Measurements from ENCODE around the gene RHD. TPM values are rescaled to one million over a fixed set of nuclear protein-coding genes. Genes with fewer than 3 reads are reported as not detected.
"Not testable (repeated sequence)": the region's sequence is repeated elsewhere in the genome, so short reads cannot be mapped to it uniquely, and the experiment has no call there.

Gene RHD
- total RNA-seq, 2 experiments from 2014 or later, result not detected

DNA sequence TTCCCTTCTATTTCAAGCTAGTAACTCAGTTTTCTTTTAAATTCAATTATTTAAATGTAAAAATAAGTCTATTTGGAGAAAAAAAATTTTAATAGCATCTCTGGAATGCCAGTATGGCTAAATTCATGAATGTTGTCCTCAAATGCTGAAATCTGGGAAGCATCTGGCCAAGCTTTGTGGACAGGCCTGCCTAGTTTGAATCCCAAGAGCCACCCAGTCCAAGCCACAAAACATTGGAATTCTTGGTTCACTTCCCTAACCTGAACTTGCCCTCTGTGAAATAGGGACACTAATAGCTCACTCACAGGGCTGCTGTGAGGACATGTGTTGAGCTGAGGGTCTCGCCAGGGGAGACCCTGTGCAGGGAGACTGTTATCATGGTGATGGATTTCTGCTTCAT, 37.2 kb downstream of the RHD start:
- intact Hi-C loops (cut with DNase I, micrococcal nuclease); H3K4me1 Mint-ChIP-seq (ENCODE audit: low read depth); H3K27me3 Mint-ChIP-seq; ATAC-seq (ENCODE audit: poor library complexity); H3K27ac Mint-ChIP-seq; H3K36me3 ChIP-seq (ENCODE audit: insufficient read depth, low read length); H3K27ac ChIP-seq (ENCODE audit: low read depth in 1 of 2, low read length in 2 of 2); H3K4me3 Mint-ChIP-seq; H3K27me3 ChIP-seq (ENCODE audit: control insufficient read depth in 1 of 2, insufficient read depth in 2 of 2, low read length in 2 of 2); H3K9me3 ChIP-seq (ENCODE audit: control insufficient read depth in 1 of 2, insufficient read depth in 1 of 2, low read length in 2 of 2); H3K4me3 ChIP-seq (ENCODE audit: low read length); CTCF ChIA-PET; H3K9me3 Mint-ChIP-seq; POLR2A ChIA-PET; H3K4me1 ChIP-seq (ENCODE audit: insufficient read depth, low read length); DNase-seq: not testable (repeated sequence)
- H3K36me3 Mint-ChIP-seq (ENCODE audit: low read depth), result peaks cover 35% of the 10 kb centered on the region

- DNase-seq; POLR2A ChIA-PET; H3K27ac ChIP-seq (ENCODE audit: low read depth in 1 of 2, low read length in 2 of 2); H3K9me3 ChIP-seq (ENCODE audit: control insufficient read depth in 1 of 2, insufficient read depth in 1 of 2, low read length in 2 of 2); H3K4me1 Mint-ChIP-seq (ENCODE audit: low read depth); H3K9me3 Mint-ChIP-seq; CTCF ChIA-PET; H3K27me3 ChIP-seq (ENCODE audit: control insufficient read depth in 1 of 2, insufficient read depth in 2 of 2, low read length in 2 of 2); H3K4me1 ChIP-seq (ENCODE audit: insufficient read depth, low read length); H3K27ac Mint-ChIP-seq; ATAC-seq (ENCODE audit: poor library complexity); H3K36me3 ChIP-seq (ENCODE audit: insufficient read depth, low read length); H3K4me3 ChIP-seq (ENCODE audit: low read length); H3K4me3 Mint-ChIP-seq; H3K27me3 Mint-ChIP-seq: not testable (repeated sequence)
- intact Hi-C loops (cut with DNase I, micrococcal nuclease), result loop anchor here in 1 of 2 experiments (5.0 to 10.0 kb wide), 2 partner anchors 79 to 172 kb away; no protein-coding TSS in a partner anchor
- H3K36me3 Mint-ChIP-seq (ENCODE audit: low read depth), result peaks cover 42% of the 10 kb centered on the region
These were observed 40.6 kb downstream of the RHD start for GRCh38 chr1:25312806-25313470.

DNA sequence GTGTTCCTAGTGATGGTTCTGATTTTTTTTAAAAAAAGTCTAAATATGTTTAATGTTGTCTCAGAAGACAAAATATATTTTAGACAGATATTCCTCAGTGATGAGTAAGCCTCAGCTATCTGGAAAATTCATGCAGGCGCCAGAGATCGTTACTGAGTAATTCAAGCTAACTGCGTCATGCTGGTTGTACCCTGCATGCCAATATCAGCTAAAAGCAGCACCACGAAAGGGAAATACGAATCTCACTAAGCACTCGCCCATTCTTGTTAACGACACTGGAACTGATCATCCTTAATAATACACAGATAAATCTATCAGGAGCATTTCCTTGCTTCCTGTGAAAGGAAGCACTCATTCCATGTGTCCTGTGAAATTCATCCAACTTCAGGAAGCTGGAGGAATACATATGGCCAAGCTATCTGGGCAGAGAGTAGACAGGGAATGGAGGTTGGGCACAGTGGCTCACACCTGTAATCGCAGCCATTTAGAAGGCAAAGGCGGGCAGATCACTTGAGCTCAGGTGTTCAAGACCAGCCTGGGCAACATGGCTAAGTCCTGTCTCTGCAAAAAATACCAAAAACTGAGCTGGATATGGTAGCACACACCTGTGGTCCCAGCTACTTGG, 48.1 kb downstream of the RHD start:
- CTCF ChIA-PET; H3K27ac Mint-ChIP-seq; H3K27me3 Mint-ChIP-seq; H3K4me3 ChIP-seq (ENCODE audit: low read length); H3K9me3 ChIP-seq (ENCODE audit: control insufficient read depth in 1 of 2, insufficient read depth in 1 of 2, low read length in 2 of 2); H3K9me3 Mint-ChIP-seq; ATAC-seq (ENCODE audit: poor library complexity); H3K27me3 ChIP-seq (ENCODE audit: control insufficient read depth in 1 of 2, insufficient read depth in 2 of 2, low read length in 2 of 2); POLR2A ChIA-PET; H3K27ac ChIP-seq (ENCODE audit: low read depth in 1 of 2, low read length in 2 of 2); intact Hi-C loops (cut with DNase I, micrococcal nuclease); H3K4me1 Mint-ChIP-seq (ENCODE audit: low read depth); H3K4me3 Mint-ChIP-seq; H3K36me3 ChIP-seq (ENCODE audit: insufficient read depth, low read length); DNase-seq; H3K4me1 ChIP-seq (ENCODE audit: insufficient read depth, low read length): not testable (repeated sequence)
- H3K36me3 Mint-ChIP-seq (ENCODE audit: low read depth), result peaks cover 15% of the 10 kb centered on the region

DNA sequence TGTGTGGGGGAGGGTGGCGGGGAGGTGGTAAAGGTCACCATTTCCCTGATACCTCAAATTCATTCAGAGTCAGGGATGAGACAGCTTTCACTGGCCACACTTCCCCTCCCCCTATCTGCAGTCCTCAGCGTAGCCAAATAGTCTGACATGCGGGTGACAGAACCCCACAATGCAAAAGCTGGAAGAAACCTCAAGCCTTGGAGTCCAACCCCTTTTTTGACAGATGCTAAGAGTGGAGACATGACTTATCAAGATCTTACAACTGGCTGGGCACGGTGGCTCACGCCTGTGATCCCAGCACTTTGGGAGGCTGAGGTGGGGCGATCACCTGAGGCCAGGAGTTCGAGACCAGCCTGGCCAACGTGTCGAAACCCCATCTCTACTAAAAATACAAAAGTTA, 49.8 kb downstream of the RHD start:
- H3K4me1 ChIP-seq (ENCODE audit: insufficient read depth, low read length); POLR2A ChIA-PET; H3K9me3 Mint-ChIP-seq; DNase-seq; H3K27ac Mint-ChIP-seq; H3K9me3 ChIP-seq (ENCODE audit: control insufficient read depth in 1 of 2, insufficient read depth in 1 of 2, low read length in 2 of 2); H3K27me3 Mint-ChIP-seq; H3K27me3 ChIP-seq (ENCODE audit: control insufficient read depth in 1 of 2, insufficient read depth in 2 of 2, low read length in 2 of 2); ATAC-seq (ENCODE audit: poor library complexity); H3K4me3 ChIP-seq (ENCODE audit: low read length); H3K27ac ChIP-seq (ENCODE audit: low read depth in 1 of 2, low read length in 2 of 2); H3K4me3 Mint-ChIP-seq; H3K36me3 ChIP-seq (ENCODE audit: insufficient read depth, low read length); H3K4me1 Mint-ChIP-seq (ENCODE audit: low read depth); CTCF ChIA-PET; intact Hi-C loops (cut with DNase I, micrococcal nuclease): not testable (repeated sequence)
- H3K36me3 Mint-ChIP-seq (ENCODE audit: low read depth), result peaks cover 10% of the 10 kb centered on the region

DNA sequence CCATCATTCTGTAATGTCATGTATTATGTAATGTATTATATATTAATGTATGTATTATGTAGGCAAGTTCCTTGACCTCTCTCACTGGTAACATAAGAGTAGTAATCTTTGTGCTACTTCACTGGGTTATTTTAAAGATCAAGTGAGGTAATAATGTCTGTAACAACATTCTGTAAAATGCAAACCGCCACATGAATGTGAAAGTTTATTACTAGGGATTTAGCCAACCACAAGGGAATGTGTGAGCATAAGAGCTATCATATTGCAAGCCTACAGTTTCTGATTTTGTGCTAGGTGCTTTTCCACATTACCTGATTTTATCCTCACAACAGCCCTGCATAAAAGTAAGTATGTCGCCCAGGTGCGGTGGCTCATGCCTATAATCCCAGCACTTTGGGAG, 52.1 kb downstream of the RHD start:
- intact Hi-C loops (cut with DNase I, micrococcal nuclease); H3K36me3 Mint-ChIP-seq (ENCODE audit: low read depth); H3K9me3 Mint-ChIP-seq; H3K27me3 ChIP-seq (ENCODE audit: control insufficient read depth in 1 of 2, insufficient read depth in 2 of 2, low read length in 2 of 2); ATAC-seq (ENCODE audit: poor library complexity); H3K4me1 ChIP-seq (ENCODE audit: insufficient read depth, low read length); H3K36me3 ChIP-seq (ENCODE audit: insufficient read depth, low read length); H3K9me3 ChIP-seq (ENCODE audit: control insufficient read depth in 1 of 2, insufficient read depth in 1 of 2, low read length in 2 of 2); H3K27me3 Mint-ChIP-seq; H3K4me3 Mint-ChIP-seq; H3K27ac ChIP-seq (ENCODE audit: low read depth in 1 of 2, low read length in 2 of 2); CTCF ChIA-PET; H3K27ac Mint-ChIP-seq; POLR2A ChIA-PET; DNase-seq; H3K4me3 ChIP-seq (ENCODE audit: low read length); H3K4me1 Mint-ChIP-seq (ENCODE audit: low read depth): not testable (repeated sequence)

- H3K9me3 Mint-ChIP-seq; intact Hi-C loops (cut with DNase I, micrococcal nuclease); H3K27me3 Mint-ChIP-seq; POLR2A ChIA-PET; H3K36me3 ChIP-seq (ENCODE audit: insufficient read depth, low read length); DNase-seq; H3K27me3 ChIP-seq (ENCODE audit: control insufficient read depth in 1 of 2, insufficient read depth in 2 of 2, low read length in 2 of 2); H3K4me3 ChIP-seq (ENCODE audit: low read length); CTCF ChIA-PET; H3K4me3 Mint-ChIP-seq; H3K27ac Mint-ChIP-seq; H3K9me3 ChIP-seq (ENCODE audit: control insufficient read depth in 1 of 2, insufficient read depth in 1 of 2, low read length in 2 of 2); H3K4me1 ChIP-seq (ENCODE audit: insufficient read depth, low read length); H3K27ac ChIP-seq (ENCODE audit: low read depth in 1 of 2, low read length in 2 of 2): not testable (repeated sequence)
- Mint-ChIP-seq H3K4me1 (ENCODE audit: low read depth) (peaks cover 23% of the 10 kb centered on the region), H3K36me3 (ENCODE audit: low read depth) (peaks cover 17% of the 10 kb centered on the region)
- ATAC-seq (ENCODE audit: poor library complexity), result peak; percentile 79
These were observed 55.8 kb downstream of the RHD start for GRCh38 chr1:25327864-25328790.

Measured in CD4-positive, alpha-beta T cell (primary cell).